Lung (tissue), 12 donors: ENCODE data around the gene AOAH. TPM values are rescaled to one million over a fixed set of nuclear protein-coding genes. Genes with fewer than 3 reads are reported as not detected.

ENCODE experiments used
- ATAC-seq: fragments of 200-7000 bp; cut with Tn5 transposase; one replicate; pipeline ENCODE4 v1.9.1; 2020; ENCODE audit warnings: moderate number of reproducible peaks; ENCODE audit not compliant: insufficient read depth, low FRiP score
- DNase-seq, 3 donors: peaks; one replicate each; pipeline ENCODE4 v3.0.0-alpha.2; 2013 to 2017
- H3K27ac ChIP-seq, 2 donors: one replicate each; pipeline ENCODE4 v1.5.1; 2013; ENCODE audit warnings: mild to moderate bottlenecking in 2 of 2, moderate library complexity in 2 of 2, control low read depth in 1 of 2, inconsistent platforms in 1 of 2, low read depth in 1 of 2, low read length in 1 of 2
- H3K27me3 ChIP-seq, 3 donors: one replicate each; pipeline ENCODE4 v1.5.1; 2013; ENCODE audit warnings: low read length in 2 of 3; ENCODE audit not compliant: control insufficient read depth in 3 of 3, insufficient read depth in 3 of 3
- H3K36me3 ChIP-seq, 4 donors: one replicate each; pipeline ENCODE4 v1.5.1; 2013; ENCODE audit warnings: low read length in 4 of 4, mild to moderate bottlenecking in 1 of 4, moderate library complexity in 1 of 4; ENCODE audit not compliant: control insufficient read depth in 4 of 4, insufficient read depth in 4 of 4
- H3K4me1 ChIP-seq, 5 donors: one replicate each; pipeline ENCODE4 v1.5.1; 2013; ENCODE audit warnings: low read length in 5 of 5, mild to moderate bottlenecking in 2 of 5, moderate library complexity in 1 of 5; ENCODE audit not compliant: control insufficient read depth in 5 of 5, insufficient read depth in 5 of 5
- H3K4me3 ChIP-seq: one replicate; pipeline ENCODE4 v1.5.1; 2013; ENCODE audit warnings: mild to moderate bottlenecking, control low read depth, moderate library complexity
- H3K9ac ChIP-seq, 2 donors: one replicate each; pipeline ENCODE4 v1.5.1; 2013; ENCODE audit warnings: low read length in 2 of 2, control low read depth in 1 of 2; ENCODE audit not compliant: insufficient read depth in 1 of 2
- H3K9me3 ChIP-seq, 4 donors: one replicate each; pipeline ENCODE4 v1.5.1; 2013; ENCODE audit warnings: low read length in 3 of 4, mild to moderate bottlenecking in 1 of 4, moderate library complexity in 1 of 4; ENCODE audit not compliant: control insufficient read depth in 4 of 4, insufficient read depth in 3 of 4
- WGBS, 2 donors: extraction: QIAGEN DNeasy Blood & Tissue Kit; methylation state at CpG; one replicate each; pipeline ENCODE4 v1.1.7; 2013; 5-methylcytosine and 5-hydroxymethylcytosine counted together
- polyA plus RNA-seq, 2 donors: library from polyadenylated mRNA; stranded (reverse); fragments of 200-250 nt; gene quantifications; one replicate each; pipeline ENCODE4 v1.2.1, GENCODE V29; 2013
- total RNA-seq, 2 donors: library from RNA; depleted of rRNA in 1 of 2; stranded (reverse); fragments of >200 nt in 1 of 2; gene quantifications; one replicate each; pipeline ENCODE4 v1.2.1, GENCODE V29; 2014 to 2021
- TF ChIP-seq, protein P1 (sequence below): IDR thresholded peaks from 2 replicates; pipeline ENCODE4 v1.5.1; 2012; ENCODE audit warnings: mild to moderate bottlenecking; ENCODE audit errors: control extremely low read depth, extremely low read depth
- donor health status: control.
- donor health status: control.
- donor health status: Bipolar disorder and iron deficiency.
- donor health status: healthy.
- donor health status: DM: yes; HTN: yes; CAD: no.

Gene AOAH
- total and polyA plus RNA-seq, 4 donors = 4.7 to 36.4 (median 29.0) TPM

DNA sequence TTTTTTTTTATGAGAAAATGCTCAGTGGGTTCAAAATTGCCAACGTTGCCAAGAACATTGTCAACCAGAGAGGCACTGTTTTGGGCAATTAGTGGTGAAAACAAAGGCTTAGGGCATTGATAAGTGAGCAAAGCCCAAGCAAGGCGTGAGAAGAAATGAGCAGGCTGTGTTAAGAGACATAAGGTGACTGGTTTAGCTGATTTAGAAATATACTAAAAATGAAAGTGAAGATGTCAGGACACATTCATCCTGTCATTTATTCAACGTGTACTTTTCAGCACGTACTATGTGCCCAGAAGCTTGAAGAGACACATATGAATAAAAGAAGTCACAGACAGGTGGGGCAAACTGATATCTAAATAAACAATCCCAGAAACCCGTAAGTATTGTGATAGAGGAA lies 31.8 kb downstream of the AOAH start:
- no peak overlapping the region for H3K4me3 ChIP-seq
- no peaks in the 10 kb centered on the region for H3K4me1 ChIP-seq
- no peaks in the 10 kb centered on the region for H3K36me3 ChIP-seq
- 75% methylated on average over 5 of the region's 5 CpGs for WGBS, 2 donors
- TF ChIP-seq, protein P1, sequence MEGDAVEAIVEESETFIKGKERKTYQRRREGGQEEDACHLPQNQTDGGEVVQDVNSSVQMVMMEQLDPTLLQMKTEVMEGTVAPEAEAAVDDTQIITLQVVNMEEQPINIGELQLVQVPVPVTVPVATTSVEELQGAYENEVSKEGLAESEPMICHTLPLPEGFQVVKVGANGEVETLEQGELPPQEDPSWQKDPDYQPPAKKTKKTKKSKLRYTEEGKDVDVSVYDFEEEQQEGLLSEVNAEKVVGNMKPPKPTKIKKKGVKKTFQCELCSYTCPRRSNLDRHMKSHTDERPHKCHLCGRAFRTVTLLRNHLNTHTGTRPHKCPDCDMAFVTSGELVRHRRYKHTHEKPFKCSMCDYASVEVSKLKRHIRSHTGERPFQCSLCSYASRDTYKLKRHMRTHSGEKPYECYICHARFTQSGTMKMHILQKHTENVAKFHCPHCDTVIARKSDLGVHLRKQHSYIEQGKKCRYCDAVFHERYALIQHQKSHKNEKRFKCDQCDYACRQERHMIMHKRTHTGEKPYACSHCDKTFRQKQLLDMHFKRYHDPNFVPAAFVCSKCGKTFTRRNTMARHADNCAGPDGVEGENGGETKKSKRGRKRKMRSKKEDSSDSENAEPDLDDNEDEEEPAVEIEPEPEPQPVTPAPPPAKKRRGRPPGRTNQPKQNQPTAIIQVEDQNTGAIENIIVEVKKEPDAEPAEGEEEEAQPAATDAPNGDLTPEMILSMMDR = no peak
- no peak for ATAC-seq
- no peaks in the 10 kb centered on the region for H3K9me3 ChIP-seq
- H3K27me3 ChIP-seq = no peaks in the 10 kb centered on the region
- no peak for DNase-seq
- no peak overlapping the region for H3K27ac ChIP-seq
- H3K9ac ChIP-seq = no peak overlapping the region

DNA sequence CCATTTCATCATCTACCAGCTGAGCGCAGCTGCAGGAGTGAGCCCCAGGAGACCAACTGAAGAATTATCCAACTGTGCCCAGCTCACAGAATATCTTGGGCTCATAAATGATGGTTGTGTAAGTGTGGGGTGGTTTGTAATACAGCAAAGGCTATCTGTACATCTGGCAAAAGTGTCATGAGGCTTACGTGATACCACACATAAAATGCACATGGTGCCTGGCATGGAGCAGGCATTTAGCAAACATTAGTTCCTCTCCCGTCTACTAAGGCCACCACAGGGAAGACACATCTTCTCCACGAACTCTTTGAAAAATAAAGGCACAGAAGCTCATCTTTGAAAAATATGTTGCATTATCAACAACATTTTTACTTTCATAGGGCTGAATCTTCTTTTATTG lies 32.3 kb downstream of the AOAH start:
- Histone ChIP-seq H3K9me3 (no peaks in the 10 kb centered on the region), H3K9ac (no peak overlapping the region), H3K4me3 (no peak overlapping the region), H3K27ac (no peak overlapping the region), H3K27me3 (no peaks in the 10 kb centered on the region), H3K4me1 (no peaks in the 10 kb centered on the region), H3K36me3 (no peaks in the 10 kb centered on the region)
- no peak for ATAC-seq
- DNase-seq = no peak
- 83 to 93% methylated on average over 4 of the region's 4 CpGs for WGBS, 2 donors
- TF ChIP-seq, protein P1 = no peak

DNA sequence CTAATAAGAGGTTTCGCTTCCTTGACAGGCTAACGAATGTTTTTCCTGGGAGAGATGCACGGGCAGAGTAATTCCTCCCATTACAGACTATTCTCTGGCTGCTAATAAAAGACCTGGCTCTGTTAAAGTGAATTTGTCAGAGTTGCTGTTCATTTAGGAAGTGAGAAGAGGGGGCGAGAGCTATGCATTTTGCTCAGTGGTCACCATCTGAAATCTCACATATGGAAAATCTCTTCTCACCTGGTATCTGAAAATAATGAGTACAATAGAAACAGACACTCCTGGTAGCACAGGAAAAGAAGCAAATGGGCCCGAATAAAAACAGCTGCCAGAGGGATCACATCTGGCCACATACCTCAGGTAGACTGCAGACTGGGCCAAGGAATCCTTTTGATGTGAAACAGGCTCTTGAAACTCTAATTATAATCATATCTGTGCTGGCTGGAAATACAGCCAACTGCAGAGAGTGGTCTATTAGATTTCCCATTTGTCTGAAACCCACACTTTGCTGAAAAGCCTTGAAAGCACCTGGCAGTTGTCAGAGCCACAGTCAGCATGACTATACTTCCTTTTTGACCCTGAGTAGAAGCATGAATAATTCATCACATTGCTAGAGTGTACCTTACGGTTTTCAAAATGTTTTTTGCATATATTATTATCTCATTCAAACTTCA lies 33.6 kb downstream of the AOAH start:
- Histone ChIP-seq H3K4me1 (no peaks in the 10 kb centered on the region), H3K9me3 (no peaks in the 10 kb centered on the region), H3K36me3 (no peaks in the 10 kb centered on the region), H3K27me3 (no peaks in the 10 kb centered on the region), H3K27ac (no peak overlapping the region), H3K4me3 (no peak overlapping the region), H3K9ac (no peak overlapping the region)
- DNase-seq = no peak
- no peak for ATAC-seq
- TF ChIP-seq, protein P1 = no peak
- WGBS, 2 donors = 64 to 67% methylated on average over 6 of the region's 6 CpGs

DNA sequence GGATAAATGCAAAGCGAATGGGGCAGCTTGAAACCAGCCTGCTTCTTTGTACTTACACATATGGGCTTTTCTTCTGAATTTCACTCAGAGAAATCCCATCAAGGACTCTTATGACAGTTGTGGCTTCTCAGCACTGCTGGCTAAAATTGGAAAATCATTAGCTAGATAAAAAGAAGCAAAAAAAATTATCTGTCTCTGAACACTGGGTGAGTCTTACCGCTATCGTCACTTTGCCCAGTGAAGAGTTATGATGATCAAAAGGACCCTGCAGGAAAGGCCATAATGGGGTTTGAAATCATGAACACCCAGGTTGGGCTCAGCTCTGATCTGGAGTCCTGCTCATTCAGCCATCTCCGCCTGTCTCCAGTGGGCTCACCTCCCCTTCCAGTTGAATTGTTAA lies 34.3 kb downstream of the AOAH start:
- 84 to 93% methylated on average over 4 of the region's 4 CpGs for WGBS, 2 donors
- no peaks in the 10 kb centered on the region for H3K4me1 ChIP-seq
- H3K9me3 ChIP-seq = no peaks in the 10 kb centered on the region
- H3K36me3 ChIP-seq = no peaks in the 10 kb centered on the region
- no peak overlapping the region for H3K9ac ChIP-seq
- no peak overlapping the region for H3K4me3 ChIP-seq
- H3K27me3 ChIP-seq = no peaks in the 10 kb centered on the region
- DNase-seq (no peak), ATAC-seq (no peak)
- H3K27ac ChIP-seq = no peak overlapping the region
- TF ChIP-seq, protein P1 = no peak
